Tongue (tissue), 2 donors: Measurements from ENCODE around the gene ZNF746. TPM values are rescaled to one million over a fixed set of nuclear protein-coding genes. Genes with fewer than 3 reads are reported as not detected.
A peak's percentile ranks its signal among the peaks of the same experiment; 100 is the strongest.

ENCODE experiments used
- DNase-seq: peaks from one replicate; pipeline ENCODE4 v3.0.0-alpha.2; 2015
- total RNA-seq: library from RNA; depleted of rRNA; stranded (reverse); fragments of >200 nt; gene quantifications from one replicate; pipeline ENCODE4 v1.2.3, GENCODE V29; 2014

The ZNF746 gene
- total RNA-seq, 1 donor from 2014 or later, result 13.3 TPM

GRCh38 chr7:149490083-149490760, 7.4 kb downstream of the ZNF746 start:
- no peak for DNase-seq

- no peak for DNase-seq
These were observed 8.1 kb downstream of the ZNF746 start for GRCh38 chr7:149489391-149490024.

DNA sequence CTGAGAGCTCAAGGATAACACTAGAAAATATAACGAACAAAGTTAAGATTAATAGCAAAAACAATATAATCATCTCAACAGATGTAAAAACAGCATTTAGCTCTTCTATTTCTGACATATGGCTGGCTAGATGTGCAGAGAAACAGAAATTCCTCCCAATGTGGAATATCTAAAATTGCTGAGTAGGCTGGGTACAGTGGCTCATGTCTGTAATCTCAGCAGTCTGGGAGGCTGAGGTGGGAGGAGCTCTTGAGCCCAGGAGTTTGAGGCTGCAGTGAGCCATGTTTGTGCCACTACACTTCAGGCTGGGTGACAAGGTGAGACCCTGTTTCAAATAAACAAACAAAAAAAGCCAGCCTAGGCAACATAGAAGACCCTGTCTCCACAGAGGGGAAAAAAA, 18.0 kb downstream of the ZNF746 start:
- no peak for DNase-seq

GRCh38 chr7:149478754-149479153, 18.9 kb downstream of the ZNF746 start:
- no peak for DNase-seq

- no peak for DNase-seq
These were observed 19.8 kb downstream of the ZNF746 start for GRCh38 chr7:149477494-149478443.

DNA sequence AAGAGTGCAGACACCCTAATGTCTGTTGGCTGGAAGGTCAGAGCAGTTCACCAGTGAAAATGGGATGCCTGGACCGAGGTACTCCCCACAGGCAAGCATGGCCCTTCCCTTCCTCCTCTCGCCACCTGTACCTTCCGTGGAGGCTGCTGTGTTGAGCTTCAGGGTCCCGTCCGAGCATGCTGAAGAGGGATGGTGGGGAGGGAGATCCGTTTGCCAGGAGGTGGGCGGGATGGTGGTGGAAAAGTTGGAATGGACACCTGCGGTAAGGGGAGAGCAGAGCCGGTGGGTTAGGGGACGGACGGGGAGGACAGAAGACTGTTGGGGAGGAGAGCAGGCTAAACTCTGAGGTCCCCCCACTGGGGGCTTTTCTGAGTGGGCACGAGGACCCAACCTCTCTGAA, 20.8 kb downstream of the ZNF746 start:
- no peak for DNase-seq

DNA sequence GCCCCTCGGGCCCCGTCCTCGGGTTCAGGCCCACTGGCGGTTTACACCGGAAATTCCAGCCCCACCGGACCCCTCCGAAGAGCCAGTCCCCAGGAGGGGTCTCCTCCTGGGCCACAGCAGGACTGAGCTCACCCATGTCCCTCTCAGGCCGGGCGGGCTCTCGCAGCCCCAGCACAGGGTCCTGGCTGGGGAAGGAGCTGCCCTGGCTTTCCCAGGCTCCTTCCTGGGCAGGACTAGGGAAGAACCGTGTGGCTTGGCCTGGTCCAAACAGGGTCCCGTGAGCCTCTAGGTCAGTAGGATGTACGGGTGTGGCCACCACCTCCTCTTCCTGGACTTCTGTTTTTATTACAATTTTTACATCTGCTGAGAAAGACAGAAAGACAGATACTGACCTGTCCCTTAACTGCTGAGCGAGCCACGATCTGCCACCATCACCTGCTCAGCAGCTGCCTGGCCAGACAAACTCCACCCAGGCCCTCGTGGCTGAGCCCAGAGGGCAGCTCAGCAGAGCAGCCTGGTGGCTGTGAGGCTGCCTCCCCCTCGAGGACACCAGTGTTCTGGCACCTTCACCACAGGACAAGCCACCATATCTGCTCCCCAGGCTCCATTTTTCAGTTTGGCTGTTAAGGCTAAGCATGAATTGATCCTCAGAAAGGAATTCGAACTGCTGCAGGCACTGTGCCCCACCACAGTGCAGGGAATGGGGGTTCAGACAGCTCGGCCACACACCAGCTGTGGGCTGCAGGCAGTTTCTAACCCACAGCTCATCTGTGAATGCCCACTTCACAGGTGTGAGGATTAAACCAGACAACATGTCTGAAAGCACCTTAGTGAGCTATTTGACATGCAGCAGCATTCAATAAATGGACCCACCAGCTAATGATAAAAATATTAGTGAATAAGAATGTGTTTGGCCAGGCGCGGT, 22.2 kb downstream of the ZNF746 start:
- no peak for DNase-seq

DNA sequence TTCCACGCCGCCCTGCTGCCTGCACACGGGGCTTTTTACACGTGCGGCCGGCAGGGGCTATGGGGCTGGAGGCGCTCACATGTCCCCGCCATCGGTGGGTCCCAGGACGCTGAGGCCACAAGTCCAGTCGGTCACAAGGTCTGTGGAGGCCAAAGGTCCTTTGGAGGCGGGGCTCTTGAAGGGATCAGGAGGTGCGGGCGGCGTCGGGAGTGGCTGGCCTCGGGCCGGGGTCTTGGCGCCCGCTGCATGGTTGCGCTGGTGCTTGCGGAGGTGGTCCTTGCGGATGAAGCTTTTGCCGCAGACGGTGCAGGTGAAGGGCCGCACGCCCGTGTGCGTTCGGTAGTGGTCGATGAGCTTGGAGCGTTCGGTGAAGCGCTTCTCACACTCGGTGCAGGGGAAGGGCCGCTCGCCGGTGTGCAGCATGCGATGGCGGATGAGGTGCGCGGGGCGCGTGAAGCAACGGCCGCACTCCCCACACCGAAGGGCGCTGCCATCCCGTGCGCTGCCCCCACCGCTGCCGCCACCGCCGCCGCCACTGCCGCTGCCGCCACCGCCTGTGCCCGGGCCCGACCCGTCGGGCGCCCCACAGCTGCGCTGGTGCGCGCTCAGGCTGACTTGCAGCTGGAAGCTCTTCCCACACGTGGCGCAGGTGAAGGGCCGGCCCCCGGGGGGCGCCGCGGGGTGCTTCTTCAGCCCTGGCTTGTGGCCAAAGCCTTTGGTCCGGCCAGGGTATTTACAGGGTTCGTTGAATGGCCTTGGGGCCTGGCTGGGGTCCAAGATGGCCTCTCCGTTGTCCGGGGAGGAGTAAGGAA, 23.1 kb downstream of the ZNF746 start:
- DNase-seq, result no peak

DNA sequence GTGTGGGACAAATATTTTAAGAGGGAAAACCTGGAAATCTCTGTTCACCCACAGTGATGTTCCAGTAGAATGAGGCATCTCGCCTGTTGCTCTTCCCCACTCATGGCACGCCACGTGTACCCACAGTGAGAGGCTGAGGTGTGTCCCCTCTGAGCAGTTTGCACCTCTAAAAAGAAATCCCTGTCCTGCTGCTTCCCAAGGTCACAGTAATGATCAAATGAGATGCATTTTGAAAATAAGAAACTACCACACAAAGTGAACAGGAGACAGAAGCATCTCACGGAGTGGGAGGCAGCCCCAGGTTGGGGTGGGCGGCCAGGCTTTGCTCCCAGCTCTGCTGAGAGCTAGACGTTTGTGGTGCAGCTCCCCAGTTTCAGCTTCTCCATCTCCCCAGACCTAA, 24.4 kb downstream of the ZNF746 start:
- no peak for DNase-seq

GRCh38 chr7:149471289-149471953, 26.2 kb downstream of the ZNF746 start:
- no peak for DNase-seq

DNA sequence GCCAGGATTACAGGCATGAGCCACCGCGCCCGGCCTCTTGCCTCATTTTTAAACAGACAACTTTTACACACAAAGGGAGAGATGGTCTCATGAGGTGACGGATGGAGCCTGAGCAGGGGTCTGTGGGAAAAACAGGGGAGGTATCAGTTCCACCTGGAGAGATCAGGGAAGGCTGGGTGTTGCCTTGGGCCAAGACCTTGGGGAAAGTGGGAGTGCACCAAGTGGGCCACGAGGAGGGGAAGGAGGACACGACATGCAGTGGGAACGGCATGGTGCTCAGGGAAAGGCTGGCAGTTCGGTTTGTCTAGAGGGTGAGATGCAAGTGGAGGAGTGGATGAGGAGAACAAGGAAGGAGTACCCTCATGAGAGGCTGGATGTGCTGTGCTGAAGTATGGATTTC, 27.8 kb downstream of the ZNF746 start:
- no peak for DNase-seq

GRCh38 chr7:149468208-149468607, 29.4 kb downstream of the ZNF746 start:
- DNase-seq, result no peak

DNA sequence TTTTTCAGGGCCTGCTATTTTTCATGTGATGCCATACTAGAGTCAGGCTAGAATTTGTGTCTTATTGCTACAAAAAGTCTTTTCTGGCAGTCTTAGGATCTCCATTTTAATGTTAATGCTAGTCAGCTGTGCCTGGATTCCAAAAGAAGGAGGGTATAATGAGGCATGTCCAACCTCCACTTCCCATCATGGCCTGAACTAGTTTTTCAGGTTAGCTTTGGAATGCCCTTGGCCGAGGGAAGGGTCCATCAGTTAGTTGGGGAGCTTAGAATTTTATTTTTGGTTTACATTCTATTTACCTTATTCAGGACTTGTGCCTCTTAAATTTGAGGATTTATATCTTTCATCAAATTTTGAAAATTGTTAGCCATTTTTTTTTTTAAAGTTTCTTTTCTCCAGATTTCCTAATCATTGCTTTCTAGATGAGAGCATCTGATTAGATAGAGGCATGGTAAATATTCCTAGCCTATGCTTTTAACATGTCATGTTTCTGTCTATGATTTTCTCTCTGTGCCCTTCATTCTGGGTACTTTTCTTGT, 30.2 kb downstream of the ZNF746 start:
- no peak for DNase-seq

- DNase-seq, result no peak
These were observed 31.2 kb downstream of the ZNF746 start for GRCh38 chr7:149466364-149466763.

DNA sequence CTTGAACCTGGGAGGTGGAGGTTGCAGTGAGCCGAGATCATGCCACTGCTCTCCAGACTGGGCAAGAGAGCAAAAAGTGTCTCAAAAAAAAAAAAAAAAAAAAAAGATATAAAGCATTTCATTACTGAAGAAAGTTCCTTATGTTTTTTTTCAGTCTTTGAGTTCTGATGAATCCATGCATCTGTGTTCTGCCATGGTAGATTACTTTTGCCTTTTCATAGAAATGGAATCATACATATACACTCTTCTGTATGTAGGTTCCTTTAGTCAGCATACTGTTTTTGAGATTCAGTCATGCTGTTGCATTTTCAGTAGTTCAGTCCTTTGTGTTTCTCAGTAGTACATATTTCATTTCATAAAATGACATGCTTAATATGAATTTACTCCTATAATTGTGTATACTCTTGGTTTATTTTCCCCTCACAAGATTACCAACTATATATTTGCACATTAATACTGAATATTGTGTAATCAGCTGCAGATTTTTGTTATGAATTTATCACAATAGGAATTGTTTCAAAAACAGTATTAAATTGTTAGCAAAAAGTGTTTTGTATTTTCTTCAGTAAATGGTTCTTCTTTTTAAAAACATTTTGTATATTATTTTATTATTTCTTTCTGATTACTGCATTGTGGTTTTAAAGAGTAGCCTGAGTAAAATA, 34.0 kb downstream of the ZNF746 start:
- DNase-seq, result no peak

GRCh38 chr7:149462101-149462520, 35.5 kb downstream of the ZNF746 start:
- DNase-seq, result no peak

GRCh38 chr7:149460493-149461277, 36.9 kb downstream of the ZNF746 start, which contains the start of gene ZNF777:
Gene ZNF777 (minus strand): TSS chr7:149461062. CDS start chr7:149456022, 5,040 bp downstream.
- peak; percentile 93 for DNase-seq
